HG03558 (cell line): ENCODE data around the gene RNF130.
"Not testable (repeated sequence)": the region's sequence is repeated elsewhere in the genome, so short reads cannot be mapped to it uniquely, and the experiment has no call there.

Source experiments
- ATAC-seq: cut with Tn5 transposase; IDR thresholded peaks from one replicate; pipeline ENCODE4 v1.9.1; 2021; ENCODE audit warnings: moderate number of reproducible peaks; ENCODE audit not compliant: unreplicated experiment; ENCODE audit errors: extremely low read depth

Gene RNF130

DNA sequence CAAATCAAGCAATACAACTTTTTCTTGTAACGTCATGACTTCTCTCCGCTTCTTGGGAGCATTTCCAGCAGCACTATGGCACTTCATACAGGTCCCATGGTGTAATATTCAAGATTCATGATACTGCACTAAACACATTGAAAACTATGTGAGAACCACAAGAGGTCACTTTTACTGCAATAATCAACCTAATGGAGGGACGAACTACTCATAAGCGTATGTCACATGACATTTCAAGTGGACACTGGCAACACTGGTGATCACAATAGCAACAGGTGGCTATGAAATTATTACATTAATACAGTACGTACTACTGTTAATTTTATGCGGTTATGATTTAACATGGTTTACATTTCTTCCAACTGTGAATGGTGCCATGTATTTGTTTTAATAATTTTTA lies 85.2 kb downstream of the RNF130 start:
- ATAC-seq = no peak

DNA sequence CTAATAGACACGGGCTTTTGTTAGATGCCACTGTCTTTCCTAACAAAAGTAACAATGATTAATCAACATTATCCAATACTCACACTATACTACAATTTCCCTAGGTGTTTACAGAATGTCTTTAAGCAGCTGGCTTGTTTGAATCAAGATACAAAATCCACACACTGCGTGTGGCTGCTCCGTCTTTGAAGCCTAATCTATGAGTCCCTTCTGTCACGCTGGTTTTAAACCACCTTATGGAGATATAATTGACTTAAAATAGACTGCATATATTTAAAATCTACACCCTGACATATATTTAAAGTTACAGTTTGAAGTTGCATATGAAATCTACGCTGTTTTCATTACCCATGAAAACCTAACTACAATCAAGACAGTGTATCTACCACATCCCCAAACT lies 89.9 kb downstream of the RNF130 start:
- ATAC-seq = no peak

DNA sequence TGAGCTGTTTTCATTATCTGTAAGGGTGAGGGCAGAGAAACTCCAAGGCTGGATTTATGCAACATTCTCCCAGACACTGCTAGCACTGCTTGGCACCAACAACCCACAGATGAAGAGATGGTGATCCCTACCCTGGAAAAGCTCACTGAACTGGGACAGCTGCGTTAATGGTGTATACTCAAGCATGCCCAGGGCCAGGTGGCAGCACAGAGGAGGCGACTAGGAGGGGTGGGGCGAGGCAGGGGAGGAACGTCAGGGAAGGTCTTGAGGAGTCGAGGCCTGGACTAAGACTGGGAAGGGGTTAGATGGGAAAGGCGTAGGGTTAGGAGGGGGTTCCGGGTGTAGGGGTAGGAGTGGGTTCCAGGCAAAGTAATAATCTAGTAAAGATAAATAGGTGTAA lies 90.8 kb downstream of the RNF130 start:
- ATAC-seq = no peak

DNA sequence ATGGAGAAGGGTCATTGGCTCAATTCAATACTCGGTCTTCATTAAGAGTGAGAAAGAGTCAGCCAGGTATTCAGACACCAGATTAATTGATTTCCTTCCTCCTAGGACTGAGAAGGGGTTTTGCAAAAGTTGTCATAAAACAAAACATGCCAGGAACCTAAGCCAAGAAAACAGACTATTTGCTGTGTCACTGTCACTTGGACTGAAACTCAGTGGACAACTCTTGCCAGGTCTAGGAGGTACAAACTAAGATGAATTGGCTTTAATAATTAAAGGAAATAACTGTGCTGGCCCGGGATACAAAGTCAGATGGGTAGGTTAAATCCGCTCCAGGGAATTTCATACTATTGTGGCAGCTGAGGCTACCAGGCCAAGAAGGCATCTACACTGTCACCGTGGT lies 92.8 kb downstream of the RNF130 start:
- no peak for ATAC-seq

DNA sequence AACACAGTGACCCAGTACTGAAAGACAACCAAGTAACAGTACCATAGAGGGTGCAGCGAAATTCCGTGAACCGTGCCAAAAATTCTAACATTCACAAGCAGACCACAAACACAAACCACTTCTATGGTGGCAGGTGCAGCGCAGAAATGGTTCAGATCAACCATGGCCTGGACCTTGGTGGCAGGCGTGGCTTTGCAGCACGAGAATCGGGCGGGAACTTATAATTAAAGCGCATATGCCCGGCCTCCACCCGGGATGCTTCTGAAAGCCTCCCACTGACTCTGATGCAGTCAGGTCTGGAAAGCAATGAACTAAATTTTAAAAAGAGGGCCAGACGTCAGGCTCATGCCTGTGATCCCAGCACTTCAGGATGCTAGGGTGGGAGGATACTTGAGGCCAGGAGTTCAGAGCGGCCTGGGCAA lies 95.8 kb downstream of the RNF130 start:
- no peak for ATAC-seq

DNA sequence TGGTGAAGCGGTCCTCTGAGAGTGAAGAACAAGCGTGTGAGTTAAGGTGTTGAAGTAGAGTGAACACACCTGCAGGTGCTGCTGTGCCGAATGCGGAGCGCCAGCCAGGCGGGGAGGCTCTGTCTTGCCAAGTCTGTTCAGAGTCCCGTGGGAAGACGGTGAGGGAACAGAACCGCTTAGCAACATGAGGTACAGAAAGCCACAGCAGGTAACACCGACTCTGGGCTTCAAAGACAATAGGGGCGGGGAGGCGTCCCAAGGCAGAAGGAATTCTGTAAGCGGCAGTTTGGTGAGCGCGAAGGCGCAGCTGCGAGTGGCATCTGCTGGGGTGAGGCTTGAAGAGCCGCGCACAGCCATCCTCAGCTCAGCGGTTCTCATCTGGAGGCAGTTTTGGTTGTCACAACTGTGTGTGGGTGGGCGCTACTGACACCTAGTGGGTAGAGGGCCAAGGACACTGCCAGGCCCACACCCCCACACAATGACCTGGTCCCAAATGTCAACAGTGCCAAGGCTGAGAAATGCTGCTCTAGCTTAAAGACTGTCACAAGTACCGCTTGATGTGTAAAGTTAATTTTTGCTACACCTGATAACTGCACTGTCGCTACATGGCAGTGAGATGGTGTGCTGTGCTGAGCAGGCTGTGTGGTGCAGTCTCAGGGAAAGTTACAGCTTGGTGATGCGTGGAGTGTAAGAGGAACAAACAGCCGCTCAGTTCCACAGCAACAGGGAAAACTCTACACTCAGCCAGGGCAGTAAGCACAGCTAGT lies 96.4 kb downstream of the RNF130 start:
- ATAC-seq = no peak

DNA sequence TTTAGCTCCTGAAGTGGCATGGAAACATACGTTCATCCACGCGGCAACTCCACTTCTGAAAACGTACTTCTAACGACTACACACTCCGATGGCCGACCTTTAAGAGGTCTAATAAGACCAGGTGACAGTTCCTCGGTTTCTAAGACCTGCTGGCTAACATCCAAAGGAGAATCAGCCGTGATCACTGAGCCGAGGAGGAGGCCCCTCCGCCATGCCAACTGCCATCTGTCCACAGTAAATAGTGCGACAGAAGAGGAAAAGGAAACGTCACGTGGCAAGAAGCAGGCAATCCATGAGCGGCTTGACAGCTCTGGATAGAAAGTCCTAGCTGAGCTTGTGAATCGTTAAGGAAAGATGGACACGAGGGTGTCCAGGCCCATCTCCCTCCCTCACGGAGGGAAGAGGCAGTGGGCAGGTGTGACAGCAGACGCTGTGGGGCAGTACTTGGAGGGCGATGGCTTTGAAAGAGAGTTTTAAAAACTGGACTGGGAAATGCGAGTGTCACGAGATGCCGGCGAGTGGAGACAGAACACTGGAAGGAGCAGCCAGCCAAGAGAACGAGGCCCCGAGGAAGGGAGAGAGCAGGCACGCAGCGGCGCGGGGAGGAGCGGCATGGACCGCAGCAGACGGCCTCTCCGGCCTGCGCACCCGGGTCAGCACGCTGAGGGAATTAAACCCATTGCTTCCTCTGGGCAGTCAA lies 97.2 kb downstream of the RNF130 start:
- ATAC-seq = no peak

DNA sequence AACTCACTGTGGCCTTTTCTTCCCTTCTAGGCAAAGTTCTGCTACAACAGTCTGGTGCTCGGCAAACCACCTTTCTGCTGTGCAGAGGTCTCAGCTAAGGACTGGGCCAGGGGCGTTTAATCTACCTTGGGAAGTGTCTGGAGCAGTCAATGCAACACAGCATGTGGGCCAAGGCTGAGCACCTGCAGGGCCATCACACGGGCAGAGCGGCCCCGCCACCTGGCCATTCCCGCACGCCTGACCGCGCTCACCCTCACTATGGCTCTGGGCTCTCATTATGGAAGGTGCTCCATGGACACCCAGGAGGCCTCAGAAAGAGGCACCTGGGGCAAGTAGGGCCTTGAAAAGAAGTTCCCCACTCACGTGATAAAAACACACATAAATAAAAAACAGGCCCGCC lies 98.2 kb downstream of the RNF130 start:
- no peak for ATAC-seq

DNA sequence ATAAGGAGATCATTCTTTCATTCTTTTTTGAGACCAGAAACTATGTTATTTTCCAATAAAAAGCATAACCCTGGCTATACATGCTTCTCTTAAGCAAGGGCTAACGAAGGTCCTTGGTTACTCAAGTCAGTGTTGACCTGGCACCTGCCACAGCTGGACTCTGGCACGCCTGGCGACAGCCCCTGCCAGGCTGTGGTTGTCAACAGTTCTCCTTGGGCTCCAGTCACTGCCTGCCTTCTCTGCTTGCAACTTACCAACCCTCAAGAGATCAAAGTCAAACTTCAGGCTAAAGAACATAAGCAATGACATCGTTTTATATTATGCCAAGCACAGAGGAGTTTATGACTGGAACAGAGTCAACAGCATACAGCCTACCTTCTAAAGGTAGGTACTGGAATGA lies 102.4 kb downstream of the RNF130 start:
- no peak for ATAC-seq

DNA sequence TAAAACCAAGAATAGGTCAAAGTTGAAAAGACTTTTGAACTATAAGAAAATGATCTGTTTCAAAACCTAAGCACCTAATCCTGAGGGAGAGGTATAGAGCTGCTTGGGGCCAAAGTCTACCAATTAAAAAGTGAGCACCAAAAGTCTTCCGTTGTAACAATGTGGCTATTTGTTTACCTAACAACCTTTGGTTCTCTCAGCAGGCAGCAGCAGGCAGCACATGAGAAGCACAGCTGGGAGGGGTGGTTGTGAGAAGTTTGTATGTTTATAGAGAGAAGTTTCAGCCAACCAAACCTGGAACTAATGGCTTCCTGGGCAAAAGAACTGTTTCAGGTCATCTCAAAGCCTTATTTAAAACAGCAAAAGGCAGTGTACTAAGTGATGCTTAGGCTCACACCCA lies 104.1 kb downstream of the RNF130 start:
- ATAC-seq = no peak

DNA sequence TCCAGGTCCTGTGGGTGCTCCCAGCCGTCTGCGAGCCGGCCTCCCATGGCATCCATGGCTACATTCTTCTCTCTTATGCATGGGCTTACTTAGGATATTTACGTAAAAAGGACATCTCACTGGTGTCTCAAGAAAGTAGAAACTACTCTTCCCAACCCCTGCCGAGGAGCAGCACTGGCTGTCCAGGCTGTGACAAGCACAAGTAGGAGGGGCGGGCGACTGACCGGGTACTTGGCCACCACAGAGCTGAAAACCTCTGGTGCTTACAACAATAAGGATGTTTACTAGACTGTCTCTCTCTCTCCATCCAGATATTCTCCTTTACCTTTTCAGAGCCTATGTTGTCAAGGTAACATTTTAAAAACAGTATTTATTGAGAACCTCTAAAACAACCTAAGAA lies 107.5 kb downstream of the RNF130 start:
- ATAC-seq = no peak

DNA sequence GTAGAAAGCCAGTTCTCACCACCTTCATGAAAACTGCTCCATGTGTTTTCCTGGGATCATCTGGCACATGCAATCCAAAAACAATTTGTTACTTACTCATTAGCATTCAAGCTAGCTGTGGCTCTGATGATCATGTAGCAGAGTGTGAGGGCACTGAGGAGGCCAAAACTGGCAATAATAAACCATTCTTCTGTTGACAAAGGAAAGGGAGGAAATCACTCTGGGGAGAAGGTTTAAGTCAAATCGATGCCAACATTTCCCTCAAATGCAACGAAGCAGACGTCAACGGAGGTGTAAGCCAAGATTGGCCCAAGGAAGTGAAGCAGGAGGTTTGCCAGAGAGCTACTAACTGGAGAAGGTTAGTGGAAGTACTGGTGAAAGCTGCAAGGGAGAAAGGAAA lies 108.2 kb downstream of the RNF130 start:
- ATAC-seq = no peak

DNA sequence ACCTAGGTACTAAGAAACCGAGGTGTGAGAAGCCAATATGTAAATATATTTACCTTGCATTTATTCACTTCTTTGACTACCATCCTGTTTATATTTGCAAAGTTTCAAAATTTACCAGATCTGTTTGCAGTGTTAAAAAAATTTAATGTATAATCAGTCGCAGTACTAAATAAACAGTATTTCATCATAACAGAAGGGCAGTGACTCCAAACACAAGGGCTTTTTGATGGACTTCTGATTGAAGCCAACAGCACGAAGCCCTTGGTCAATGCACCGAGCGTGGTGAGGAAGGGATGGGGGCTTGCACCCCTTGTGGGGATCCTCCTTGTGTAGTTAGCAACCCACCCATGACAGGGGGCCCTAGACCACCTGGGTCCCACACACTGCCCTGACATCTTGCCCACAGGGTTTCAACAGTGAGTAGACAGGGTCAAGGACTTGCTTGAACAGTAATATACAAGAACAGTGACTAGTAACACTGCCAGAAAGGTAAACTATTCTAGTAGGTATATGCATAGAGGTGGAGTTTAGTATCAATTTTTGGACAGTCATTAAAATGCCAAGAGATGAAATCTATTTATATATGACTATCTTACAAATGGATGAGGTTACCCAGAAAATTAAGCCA lies 111.2 kb downstream of the RNF130 start:
- ATAC-seq = no peak

DNA sequence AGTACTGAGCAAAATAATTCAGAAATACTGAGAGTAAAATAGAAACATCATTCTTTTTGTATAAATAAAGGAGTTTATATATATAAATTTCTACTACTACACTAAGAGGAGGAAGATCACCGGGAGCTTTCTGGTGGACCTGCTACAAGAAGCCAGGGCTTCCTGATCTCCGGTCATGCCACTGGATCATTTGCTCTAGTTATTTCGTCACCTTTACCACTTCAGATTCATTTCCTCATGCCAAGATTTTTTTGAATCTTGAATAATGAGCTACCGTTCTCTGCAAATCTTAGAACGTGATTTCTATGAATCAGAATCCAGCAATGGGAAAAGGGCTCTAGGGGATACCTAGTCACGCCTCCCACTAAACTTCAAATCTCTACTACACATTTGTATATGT lies 111.9 kb downstream of the RNF130 start:
- ATAC-seq = no peak

DNA sequence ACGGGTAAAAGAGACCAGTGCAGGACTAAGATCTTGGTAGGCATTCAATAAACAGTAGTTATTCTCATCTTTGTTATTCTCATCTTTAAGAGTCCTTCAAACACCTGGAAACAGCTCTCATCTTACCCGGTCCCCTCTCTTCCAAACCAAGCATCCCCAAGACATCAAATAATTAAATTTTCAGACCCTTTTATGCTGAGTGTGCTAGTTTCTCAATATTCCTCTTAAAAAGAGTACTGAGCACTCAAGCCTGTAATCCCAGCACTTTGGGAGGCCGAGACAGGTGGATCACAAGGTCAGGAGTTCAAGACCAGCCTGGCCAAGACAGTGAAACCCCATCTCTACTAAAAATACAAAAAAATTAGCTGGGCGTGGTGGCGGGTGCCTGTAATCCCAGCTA lies 112.4 kb downstream of the RNF130 start:
- ATAC-seq = not testable (repeated sequence)

DNA sequence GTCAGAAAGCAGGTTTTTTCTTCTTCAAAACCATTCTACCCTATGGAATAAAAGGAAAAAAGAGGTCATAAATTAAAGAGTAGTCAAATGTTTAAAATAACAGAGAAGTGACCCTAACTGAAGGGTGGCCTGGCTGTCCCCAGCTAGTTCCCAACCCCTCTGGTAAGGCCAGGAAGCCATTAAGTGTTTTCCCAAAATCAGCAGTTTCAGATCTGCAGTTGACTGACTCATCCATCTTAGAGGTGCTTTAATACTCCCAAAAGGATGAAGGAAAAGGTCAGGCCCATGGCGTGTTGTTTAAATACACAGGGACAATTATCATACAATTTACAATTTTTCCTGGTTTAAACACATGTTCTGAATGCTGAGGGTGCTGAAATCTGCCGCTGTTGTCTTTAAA lies 115.9 kb downstream of the RNF130 start:
- no peak for ATAC-seq

DNA sequence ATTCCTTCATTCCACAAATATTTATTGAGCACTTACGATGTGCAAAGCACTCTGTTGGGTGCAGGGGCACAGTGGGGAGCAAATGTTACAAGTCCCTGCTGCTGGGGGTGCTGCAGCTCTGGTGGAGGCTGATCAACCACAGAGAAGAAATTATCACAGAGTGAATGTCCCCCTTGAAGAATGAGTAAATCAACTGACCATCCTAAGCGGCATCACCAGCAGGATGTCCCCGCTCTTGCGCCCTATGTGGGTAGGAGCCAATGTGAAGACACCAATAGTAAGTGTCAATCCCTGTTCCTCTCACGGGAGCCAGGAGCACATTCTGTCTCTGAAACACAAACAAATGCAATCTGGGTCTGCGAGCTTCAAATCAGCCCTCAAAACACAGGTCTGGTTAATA lies 116.5 kb downstream of the RNF130 start:
- ATAC-seq = no peak

DNA sequence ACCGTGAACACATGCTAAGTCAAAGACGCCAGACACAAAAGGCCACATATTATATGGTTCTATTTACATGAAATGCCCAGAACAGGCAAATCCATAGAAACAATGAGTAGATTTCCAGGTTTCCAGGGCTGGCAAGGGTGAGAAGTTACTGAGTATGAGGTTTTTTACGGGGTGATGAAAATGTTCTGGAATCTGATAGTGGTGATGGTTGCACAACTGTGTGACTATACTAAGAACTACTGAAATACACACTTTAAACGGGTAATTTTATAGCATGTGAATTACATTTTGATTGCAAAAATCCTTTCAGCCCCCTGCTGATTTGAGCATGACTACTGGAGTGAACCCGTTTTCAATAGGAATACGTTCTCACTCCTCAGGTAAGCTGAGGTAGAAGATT lies 117.1 kb downstream of the RNF130 start:
- no peak for ATAC-seq

DNA sequence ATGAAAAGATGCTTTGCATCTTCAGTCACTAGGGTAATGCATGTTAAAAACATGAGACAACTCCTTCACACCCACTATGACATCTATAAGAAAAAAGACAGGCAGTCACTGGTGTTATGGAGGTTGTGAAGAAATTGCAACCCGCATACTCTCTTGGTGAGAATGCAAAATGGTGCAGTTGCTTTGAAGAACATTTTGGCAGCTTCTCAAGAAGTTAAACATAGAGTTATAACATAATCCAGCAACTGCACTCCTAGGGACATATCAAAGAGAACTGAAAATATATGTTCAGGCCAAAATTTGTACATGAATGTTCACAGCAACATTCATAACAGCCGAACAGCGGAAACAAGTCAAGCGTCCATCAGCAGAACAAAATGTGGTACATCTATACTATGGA lies 117.6 kb downstream of the RNF130 start:
- no peak for ATAC-seq

DNA sequence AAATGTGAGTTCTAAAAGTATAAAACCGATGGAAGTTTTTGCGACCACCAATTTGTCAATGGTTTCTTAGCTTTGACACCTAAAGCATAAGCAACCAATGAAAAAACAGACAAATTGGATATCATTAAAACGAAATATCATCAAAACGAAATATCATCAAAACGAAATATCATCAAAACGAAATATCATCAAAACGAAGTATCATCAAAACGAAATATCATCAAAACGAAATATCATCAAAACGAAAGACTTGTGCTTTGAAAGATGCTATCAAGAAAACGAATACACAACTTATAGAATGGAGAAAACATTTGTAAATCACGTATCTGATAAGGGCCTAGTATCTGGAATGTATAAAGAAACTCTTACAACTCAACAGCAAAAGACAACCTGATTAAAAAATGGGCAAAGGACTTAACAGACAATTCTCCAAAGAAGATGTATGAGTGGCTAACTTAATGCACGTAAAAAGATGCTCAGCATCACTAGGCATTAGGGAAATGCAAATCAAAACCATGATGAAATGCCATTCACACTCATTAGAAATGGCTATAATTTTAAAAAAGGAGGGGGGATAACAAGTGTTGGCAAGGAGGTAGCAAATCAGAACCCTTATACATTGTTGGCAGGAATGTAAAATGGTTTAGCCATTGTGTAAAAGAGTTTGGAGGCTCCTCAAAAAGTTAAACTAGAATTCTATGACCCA lies 134.4 kb downstream of the RNF130 start:
- ATAC-seq = no peak
